Tibial nerve (tissue), 4 donors: ENCODE data around the gene OR2AJ1.

Source experiments
- EP300 ChIP-seq, 2 donors: sonication (generic); formaldehyde crosslinking; IDR thresholded peaks; one replicate each; pipeline ENCODE4 v1.6.1; 2017; ENCODE audit warnings: antibody characterized with exemption in 2 of 2, mild to moderate bottlenecking in 1 of 2
- TF ChIP-seq, protein P1 (sequence below), 5 experiments: fragments of 200-600 bp in 3 of 5; fragments of 450-650 bp in 2 of 5; sonication (generic) in 3 of 5; IDR thresholded peaks; one replicate each; pipeline ENCODE4 v1.5.1; 2016 to 2019; ENCODE audit warnings: antibody characterized with exemption in 5 of 5, mild to moderate bottlenecking in 3 of 5, moderate library complexity in 2 of 5

DNA sequence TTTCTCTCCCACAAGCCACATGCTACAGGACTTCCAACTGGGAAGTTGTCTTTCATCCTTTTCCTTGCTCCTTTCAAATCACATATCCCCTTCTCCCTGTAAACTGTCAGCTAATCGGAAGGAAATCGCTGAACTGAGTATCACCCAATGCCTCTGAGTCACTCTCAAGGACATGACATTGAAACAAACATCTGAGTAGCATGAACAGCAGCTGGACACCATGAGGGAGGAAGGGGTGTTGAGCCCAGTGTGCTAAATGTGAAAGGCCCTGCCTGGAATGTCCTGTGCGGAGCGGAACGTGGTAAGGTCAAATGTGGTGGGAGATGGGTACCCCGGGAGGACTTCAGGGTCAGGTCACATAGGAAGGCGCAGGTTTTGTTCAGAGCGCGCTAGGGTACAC is at the start of gene OR2AJ1:
- TF ChIP-seq EP300 (IDR thresholded peaks at IDR 0.05): no peak
- TF ChIP-seq, protein P1, sequence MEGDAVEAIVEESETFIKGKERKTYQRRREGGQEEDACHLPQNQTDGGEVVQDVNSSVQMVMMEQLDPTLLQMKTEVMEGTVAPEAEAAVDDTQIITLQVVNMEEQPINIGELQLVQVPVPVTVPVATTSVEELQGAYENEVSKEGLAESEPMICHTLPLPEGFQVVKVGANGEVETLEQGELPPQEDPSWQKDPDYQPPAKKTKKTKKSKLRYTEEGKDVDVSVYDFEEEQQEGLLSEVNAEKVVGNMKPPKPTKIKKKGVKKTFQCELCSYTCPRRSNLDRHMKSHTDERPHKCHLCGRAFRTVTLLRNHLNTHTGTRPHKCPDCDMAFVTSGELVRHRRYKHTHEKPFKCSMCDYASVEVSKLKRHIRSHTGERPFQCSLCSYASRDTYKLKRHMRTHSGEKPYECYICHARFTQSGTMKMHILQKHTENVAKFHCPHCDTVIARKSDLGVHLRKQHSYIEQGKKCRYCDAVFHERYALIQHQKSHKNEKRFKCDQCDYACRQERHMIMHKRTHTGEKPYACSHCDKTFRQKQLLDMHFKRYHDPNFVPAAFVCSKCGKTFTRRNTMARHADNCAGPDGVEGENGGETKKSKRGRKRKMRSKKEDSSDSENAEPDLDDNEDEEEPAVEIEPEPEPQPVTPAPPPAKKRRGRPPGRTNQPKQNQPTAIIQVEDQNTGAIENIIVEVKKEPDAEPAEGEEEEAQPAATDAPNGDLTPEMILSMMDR (IDR thresholded peaks at IDR 0.05): no peak
